Osteoblast (primary cell): Measurements from ENCODE around the gene TTL. TPM values are rescaled to one million over a fixed set of nuclear protein-coding genes. Genes with fewer than 3 reads are reported as not detected.

Experiments used
- DNase-seq: peaks from one replicate; pipeline ENCODE4 v3.0.0; 2011; ENCODE audit warnings: low spot score, mixed read lengths; ENCODE audit not compliant: insufficient read length; ENCODE audit errors: missing footprints
- H2AFZ ChIP-seq: 2 replicates; pipeline ENCODE4 v1.6.0; 2011; ENCODE audit warnings: mild to moderate bottlenecking, low read length
- H3K27ac ChIP-seq: 2 replicates; pipeline ENCODE4 v1.5.1; 2011; ENCODE audit warnings: mild to moderate bottlenecking, low read depth, low read length, moderate library complexity
- H3K27me3 ChIP-seq: 2 replicates; pipeline ENCODE4 v1.6.0; 2012; ENCODE audit warnings: mild to moderate bottlenecking, control low read depth, inconsistent platforms, low read length, moderate library complexity; ENCODE audit not compliant: insufficient read depth
- H3K36me3 ChIP-seq: 2 replicates; pipeline ENCODE4 v1.5.1; 2011; ENCODE audit warnings: mild to moderate bottlenecking, low read length, control low read depth, moderate library complexity; ENCODE audit not compliant: insufficient read depth
- H3K4me1 ChIP-seq: 2 replicates; pipeline ENCODE4 v1.5.1; 2011; ENCODE audit warnings: mild to moderate bottlenecking, low read length, control low read depth, moderate library complexity; ENCODE audit not compliant: insufficient read depth
- H3K4me2 ChIP-seq: 2 replicates; pipeline ENCODE4 v1.6.0; 2011; ENCODE audit warnings: mild to moderate bottlenecking, low read length; ENCODE audit not compliant: insufficient read depth
- H3K4me3 ChIP-seq: fragments of 200-600 bp; sonication (generic); 3 replicates; pipeline ENCODE4 v1.5.1; 2012; ENCODE audit warnings: mild to moderate bottlenecking, low read length, inconsistent platforms; ENCODE audit not compliant: insufficient read depth
- H3K79me2 ChIP-seq: 2 replicates; pipeline ENCODE4 v1.6.0; 2012; ENCODE audit warnings: mild to moderate bottlenecking, low read length, control low read depth, inconsistent platforms; ENCODE audit not compliant: insufficient read depth
- H3K9me3 ChIP-seq: 2 replicates; pipeline ENCODE4 v1.5.1; 2011; ENCODE audit warnings: low read depth, low read length, control low read depth
- H4K20me1 ChIP-seq: 2 replicates; pipeline ENCODE4 v1.6.0; 2012; ENCODE audit warnings: mild to moderate bottlenecking, low read length, control low read depth; ENCODE audit not compliant: insufficient read depth
- CTCF ChIP-seq: IDR thresholded peaks from 2 replicates; pipeline ENCODE4 v1.5.1; 2011; ENCODE audit warnings: mild to moderate bottlenecking, low read depth, low read length, moderate library complexity; ENCODE audit errors: extremely low read depth
- total RNA-seq: library from RNA; depleted of rRNA; stranded (reverse); fragments of >200 nt; gene quantifications from 2 replicates; pipeline ENCODE4 v1.2.3, GENCODE V29; 2012

TTL gene
- total RNA-seq, 1 donor, result 59.0 TPM

GRCh38 chr2:112572005-112572404 is 90.0 kb downstream of the TTL start:
- Histone ChIP-seq H3K27ac (no peak overlapping the region), H3K4me2 (no peak overlapping the region), H3K9me3 (no peaks in the 10 kb centered on the region), H3K4me1 (no peaks in the 10 kb centered on the region), H3K27me3 (no peaks in the 10 kb centered on the region), H4K20me1 (no peaks in the 10 kb centered on the region), H2AFZ (no peak overlapping the region), H3K4me3 (no peak overlapping the region), H3K79me2 (no peaks in the 10 kb centered on the region), H3K36me3 (peaks cover 60% of the 10 kb centered on the region)
- DNase-seq, result no peak
- no peak for TF ChIP-seq CTCF

- Histone ChIP-seq H3K27me3 (no peaks in the 10 kb centered on the region), H3K4me2 (no peak overlapping the region), H3K36me3 (peaks cover 28% of the 10 kb centered on the region), H2AFZ (no peak overlapping the region), H3K4me1 (peaks cover 16% of the 10 kb centered on the region), H3K4me3 (no peak overlapping the region), H3K27ac (no peak overlapping the region), H3K79me2 (no peaks in the 10 kb centered on the region), H4K20me1 (no peaks in the 10 kb centered on the region), H3K9me3 (no peaks in the 10 kb centered on the region)
- DNase-seq, result no peak
- peak; percentile 43 for TF ChIP-seq CTCF
Observed at GRCh38 chr2:112577756-112578155, 95.8 kb downstream of the TTL start.

- no peaks in the 10 kb centered on the region for H3K9me3 ChIP-seq
- no peak overlapping the region for H3K4me2 ChIP-seq
- TF ChIP-seq CTCF, result peak; percentile 27
- no peak overlapping the region for H3K27ac ChIP-seq
- no peaks in the 10 kb centered on the region for H4K20me1 ChIP-seq
- DNase-seq, result no peak
- H3K4me1 ChIP-seq, result peaks cover 25% of the 10 kb centered on the region
- no peak overlapping the region for H3K4me3 ChIP-seq
- H3K27me3 ChIP-seq, result no peaks in the 10 kb centered on the region
- H2AFZ ChIP-seq, result no peak overlapping the region
- peaks cover 18% of the 10 kb centered on the region for H3K36me3 ChIP-seq
- no peaks in the 10 kb centered on the region for H3K79me2 ChIP-seq
Observed at GRCh38 chr2:112579241-112579640, 97.3 kb downstream of the TTL start.

- no peak overlapping the region for H2AFZ ChIP-seq
- no peak overlapping the region for H3K4me3 ChIP-seq
- H3K79me2 ChIP-seq, result peaks cover 1% of the 10 kb centered on the region
- H3K27ac ChIP-seq, result no peak overlapping the region
- peaks cover 13% of the 10 kb centered on the region for H3K36me3 ChIP-seq
- peaks cover 31% of the 10 kb centered on the region for H3K4me1 ChIP-seq
- no peaks in the 10 kb centered on the region for H3K27me3 ChIP-seq
- no peak for DNase-seq
- no peak for TF ChIP-seq CTCF
- no peaks in the 10 kb centered on the region for H3K9me3 ChIP-seq
- no peaks in the 10 kb centered on the region for H4K20me1 ChIP-seq
- H3K4me2 ChIP-seq, result no peak overlapping the region
Observed at GRCh38 chr2:112580084-112580483, 98.1 kb downstream of the TTL start.
